HG03103 (cell line): ENCODE data around the gene DSCAML1.

Experiments
- ATAC-seq: cut with Tn5 transposase; IDR thresholded peaks from one replicate; pipeline ENCODE4 v1.9.1; 2021; ENCODE audit warnings: low read depth; ENCODE audit not compliant: unreplicated experiment

The DSCAML1 gene

GRCh38 chr11:117621226-117621625 lies 175.8 kb downstream of the DSCAML1 start:
- ATAC-seq: no peak

GRCh38 chr11:117620659-117621058 lies 176.4 kb downstream of the DSCAML1 start:
- no peak for ATAC-seq

GRCh38 chr11:117620086-117620485 lies 176.9 kb downstream of the DSCAML1 start:
- no peak for ATAC-seq

GRCh38 chr11:117619661-117620060 lies 177.4 kb downstream of the DSCAML1 start:
- no peak for ATAC-seq

DNA sequence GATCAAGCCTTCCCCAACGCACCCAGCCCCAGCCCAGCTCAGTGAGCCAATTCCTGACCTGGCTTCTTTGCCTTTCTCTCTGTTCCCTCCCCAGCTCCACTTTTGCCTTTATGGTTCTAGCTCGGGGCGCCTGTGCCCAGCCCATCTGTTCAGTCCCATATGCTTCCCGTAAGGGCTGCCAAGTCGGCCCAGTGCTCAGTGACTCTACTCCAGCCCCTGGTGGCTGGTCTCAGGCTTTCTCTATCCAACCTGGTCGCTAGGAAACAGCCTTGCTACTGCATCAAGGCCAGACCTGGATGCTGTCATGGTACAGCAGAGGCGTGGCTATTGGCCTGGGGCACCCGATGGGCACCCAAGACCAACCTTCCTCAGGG lies 178.0 kb downstream of the DSCAML1 start:
- no peak for ATAC-seq

- no peak for ATAC-seq
These were observed 178.6 kb downstream of the DSCAML1 start for GRCh38 chr11:117618302-117618981.

- ATAC-seq: no peak
These were observed 180.0 kb downstream of the DSCAML1 start for GRCh38 chr11:117616979-117617378.

DNA sequence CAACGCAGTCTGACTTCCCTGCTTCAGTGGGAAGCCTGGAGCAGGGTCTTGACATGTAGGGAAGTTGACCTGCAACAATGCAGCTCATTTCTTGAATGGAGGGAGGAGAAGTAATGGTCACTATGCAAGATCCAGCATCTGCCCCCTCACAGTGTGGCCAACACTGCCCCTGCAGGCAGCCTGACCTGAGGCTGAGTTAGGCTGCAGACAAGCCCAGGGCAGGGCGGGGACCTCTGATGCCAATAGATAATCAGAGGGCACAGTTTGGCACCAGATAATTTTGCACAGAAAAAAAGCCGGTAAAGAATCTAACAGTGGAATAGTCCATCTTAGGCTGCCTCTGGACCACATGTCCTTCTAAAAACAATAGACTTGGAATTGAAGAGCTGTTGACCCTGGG lies 182.3 kb downstream of the DSCAML1 start:
- ATAC-seq: no peak

- ATAC-seq: no peak
These were observed 183.5 kb downstream of the DSCAML1 start for GRCh38 chr11:117613521-117613920.

GRCh38 chr11:117612177-117612576 lies 184.8 kb downstream of the DSCAML1 start:
- ATAC-seq: no peak

GRCh38 chr11:117610901-117611300 lies 186.1 kb downstream of the DSCAML1 start:
- ATAC-seq: no peak

- ATAC-seq: no peak
These were observed 187.0 kb downstream of the DSCAML1 start for GRCh38 chr11:117610045-117610444.

GRCh38 chr11:117607449-117607848 lies 189.6 kb downstream of the DSCAML1 start:
- no peak for ATAC-seq

GRCh38 chr11:117606790-117607189 lies 190.2 kb downstream of the DSCAML1 start:
- ATAC-seq: no peak

DNA sequence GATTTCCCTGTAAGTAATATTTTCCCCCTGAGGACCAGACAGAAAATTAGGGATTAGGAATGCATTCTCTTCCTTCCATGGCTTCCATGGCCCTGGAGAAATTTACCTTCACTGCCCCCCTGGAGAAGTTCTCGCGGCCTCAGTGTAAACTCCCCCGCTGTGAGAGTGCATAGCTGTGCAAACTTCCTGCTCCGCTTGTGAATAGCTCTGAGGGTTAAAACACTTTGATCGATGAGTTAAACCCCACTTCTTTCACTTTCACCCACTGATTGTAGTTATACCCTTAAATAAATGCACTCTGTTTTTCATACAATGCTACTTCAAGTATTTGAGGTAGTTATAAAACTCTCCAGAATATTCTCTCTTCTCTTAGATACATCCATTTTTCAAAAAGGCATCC lies 190.8 kb downstream of the DSCAML1 start:
- ATAC-seq: no peak

DNA sequence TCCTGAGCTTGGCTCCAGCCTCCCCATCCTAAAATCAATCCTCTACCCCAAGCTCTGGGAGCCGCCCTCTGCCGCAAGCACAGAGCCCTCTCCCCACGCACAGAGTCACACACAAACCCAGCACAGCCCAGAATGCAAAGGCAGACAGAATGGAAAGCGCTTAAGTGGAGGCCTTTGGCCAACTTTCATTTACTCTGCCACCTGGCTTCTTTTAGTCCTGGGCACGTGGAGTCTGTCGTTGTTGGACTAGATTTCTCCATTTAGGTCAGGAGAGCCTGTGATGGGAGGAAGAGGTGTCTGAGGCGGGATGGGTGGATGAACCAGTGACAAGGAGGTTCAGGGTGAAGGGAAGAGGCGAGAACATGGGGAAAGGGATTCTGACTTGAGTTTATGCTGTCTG lies 191.7 kb downstream of the DSCAML1 start:
- ATAC-seq: no peak

DNA sequence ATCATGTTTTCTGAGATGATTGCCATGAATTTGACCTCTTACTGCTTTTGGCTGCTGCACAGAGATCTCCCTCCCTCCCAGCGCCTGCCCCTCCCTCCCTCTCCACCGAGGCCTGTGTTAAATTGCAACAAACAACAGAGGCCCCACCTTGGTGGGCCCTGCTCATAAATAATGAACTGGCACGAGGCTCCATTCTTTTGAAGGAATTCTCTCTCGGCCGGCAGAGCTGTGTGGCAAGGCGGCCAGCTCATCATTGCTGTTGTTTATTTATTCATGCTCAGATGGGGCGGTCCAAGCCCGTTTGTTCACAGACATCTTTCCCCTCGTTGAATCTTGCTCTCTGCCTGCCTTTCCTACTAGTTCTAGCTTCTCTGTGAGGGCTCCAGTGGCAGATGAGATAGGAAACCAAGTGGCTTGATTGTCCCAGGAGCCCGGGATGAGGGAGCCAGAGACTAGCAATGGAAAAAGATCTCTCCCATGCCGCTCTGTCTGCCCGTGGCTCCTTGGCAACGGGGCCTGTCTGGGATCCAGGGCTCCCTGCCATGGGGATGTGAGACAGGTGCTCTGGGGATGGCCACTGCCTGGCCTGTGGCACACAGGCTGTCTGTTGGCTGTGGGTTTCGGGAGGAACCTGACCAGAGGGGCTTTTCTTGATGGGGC lies 192.6 kb downstream of the DSCAML1 start:
- ATAC-seq: no peak

- ATAC-seq: no peak
These were observed 193.1 kb downstream of the DSCAML1 start for GRCh38 chr11:117603932-117604331.

GRCh38 chr11:117601006-117601708 lies 195.9 kb downstream of the DSCAML1 start:
- ATAC-seq: no peak

DNA sequence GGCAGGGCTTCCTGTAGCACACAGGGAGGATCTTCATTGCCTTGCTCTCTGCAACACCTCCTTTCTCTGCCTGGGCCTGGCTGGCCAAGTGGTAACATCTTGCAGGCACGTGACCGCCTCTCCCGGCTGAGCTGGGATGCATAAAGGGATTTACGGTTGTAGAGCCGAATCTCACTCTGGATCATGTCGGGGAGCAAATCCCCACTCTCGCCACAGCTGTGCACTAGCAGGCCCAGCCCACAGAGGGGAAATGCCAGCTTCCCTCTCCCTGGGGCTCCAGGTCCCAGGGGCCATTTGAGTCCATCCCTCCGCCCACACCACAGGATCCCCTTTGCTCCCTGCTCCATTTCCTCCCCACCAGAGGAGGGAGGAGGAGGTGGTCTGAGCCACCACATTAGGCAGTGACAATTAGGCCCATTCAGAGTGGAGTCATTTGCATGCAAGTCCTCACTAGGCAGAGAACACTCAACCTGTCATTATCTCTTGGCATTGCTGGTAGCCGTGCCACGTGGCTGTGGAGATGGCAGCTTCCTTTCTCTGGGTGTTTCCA lies 196.7 kb downstream of the DSCAML1 start:
- ATAC-seq: no peak

DNA sequence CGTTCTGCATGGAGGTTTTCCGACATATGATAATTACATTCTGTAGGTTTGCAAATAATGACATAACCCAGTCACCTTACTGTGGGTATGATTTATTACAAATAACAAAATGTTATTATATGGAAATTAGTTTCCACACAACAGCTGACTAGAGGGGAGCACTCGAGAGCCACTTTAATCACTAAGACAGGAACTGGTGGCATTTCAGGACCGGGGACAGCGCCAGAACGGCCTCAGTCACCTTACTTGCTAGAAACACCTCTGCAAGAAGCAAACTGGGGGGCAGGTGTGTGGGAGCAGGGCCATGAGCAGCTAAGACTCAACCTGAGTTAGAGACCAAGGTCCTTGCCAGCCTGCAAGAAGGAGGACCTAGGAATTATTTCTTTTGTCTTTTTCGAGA lies 199.9 kb downstream of the DSCAML1 start:
- ATAC-seq: no peak

DNA sequence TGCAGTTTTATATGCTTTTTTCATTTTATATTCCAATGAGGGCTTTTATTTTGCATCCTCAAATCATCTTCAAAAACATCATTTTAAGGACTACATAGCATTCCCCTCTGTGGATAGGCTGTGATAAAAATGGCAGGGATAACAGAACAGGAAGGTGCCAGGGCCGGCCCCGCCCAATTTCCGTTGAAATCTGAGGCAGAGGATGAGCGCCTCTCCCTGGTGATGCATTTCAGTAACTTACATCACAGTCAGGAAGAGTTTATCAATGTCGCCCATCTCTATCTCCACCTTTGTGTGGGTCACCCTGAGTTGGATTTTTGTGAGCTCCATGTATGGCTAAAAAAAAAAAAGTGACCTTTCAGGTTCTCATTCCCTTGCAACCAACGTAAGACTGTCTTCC lies 201.6 kb downstream of the DSCAML1 start:
- no peak for ATAC-seq
